Activated T-cell treated with anti-CD3 and anti-CD28 coated beads, Interleukin-2, amount 50 U/mL, for 4 hours (primary cell): ENCODE results near the gene AMBP. TPM values are rescaled to one million over a fixed set of nuclear protein-coding genes. Genes with fewer than 3 reads are reported as not detected.

Source experiments
- ATAC-seq, 2 donors: fragments of 200-7000 bp; cut with Tn5 transposase; one replicate each; pipeline ENCODE4 v1.10.0; 2021
- DNase-seq: peaks from one replicate; pipeline ENCODE4 v3.0.0-alpha.2; 2020
- H3K27me3 Mint-ChIP-seq: one replicate; pipeline ENCODE4 v1.8.0; 2021; ENCODE audit warnings: low read depth, mixed read lengths
- H3K36me3 Mint-ChIP-seq: one replicate; pipeline ENCODE4 v1.8.0; 2022; ENCODE audit warnings: mixed read lengths; ENCODE audit not compliant: insufficient read depth
- H3K4me1 Mint-ChIP-seq: one replicate; pipeline ENCODE4 v1.8.0; 2021; ENCODE audit warnings: low read depth, mixed read lengths
- H3K4me3 Mint-ChIP-seq: one replicate; pipeline ENCODE4 v1.8.0; 2021; ENCODE audit warnings: mild to moderate bottlenecking, moderate library complexity, mixed read lengths
- H3K9me3 Mint-ChIP-seq: one replicate; pipeline ENCODE4 v1.8.0; 2021; ENCODE audit warnings: mixed read lengths
- total RNA-seq, 3 donors: library from RNA; stranded (reverse); gene quantifications; one replicate each; pipeline ENCODE4 v1.2.1, GENCODE V29; 2021

AMBP gene
- total RNA-seq, 3 donors from 2014 or later, result 1.1 to 1.7 (median 1.5) TPM

DNA sequence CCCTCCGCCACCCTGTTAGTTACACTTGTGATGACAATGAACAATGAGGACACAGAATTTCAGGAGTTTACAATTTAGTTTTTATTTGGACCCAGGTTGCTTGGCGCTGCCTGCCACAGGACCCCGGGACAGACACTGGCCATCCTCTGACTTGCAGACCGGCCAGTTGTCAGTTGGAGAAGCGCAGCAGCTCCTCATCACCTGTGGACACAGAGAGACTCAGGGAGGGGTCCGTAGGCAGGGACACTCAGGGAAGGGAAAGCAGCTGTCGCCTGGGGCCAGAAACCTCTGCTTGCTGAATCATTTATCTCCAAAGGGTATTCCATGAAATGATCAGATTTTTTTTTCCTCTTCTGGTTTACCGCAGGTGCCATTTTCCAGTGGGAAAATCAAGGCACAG lies 18.0 kb downstream of the AMBP start:
- H3K4me3 Mint-ChIP-seq, result no peak overlapping the region
- no peaks in the 10 kb centered on the region for H3K36me3 Mint-ChIP-seq

DNA sequence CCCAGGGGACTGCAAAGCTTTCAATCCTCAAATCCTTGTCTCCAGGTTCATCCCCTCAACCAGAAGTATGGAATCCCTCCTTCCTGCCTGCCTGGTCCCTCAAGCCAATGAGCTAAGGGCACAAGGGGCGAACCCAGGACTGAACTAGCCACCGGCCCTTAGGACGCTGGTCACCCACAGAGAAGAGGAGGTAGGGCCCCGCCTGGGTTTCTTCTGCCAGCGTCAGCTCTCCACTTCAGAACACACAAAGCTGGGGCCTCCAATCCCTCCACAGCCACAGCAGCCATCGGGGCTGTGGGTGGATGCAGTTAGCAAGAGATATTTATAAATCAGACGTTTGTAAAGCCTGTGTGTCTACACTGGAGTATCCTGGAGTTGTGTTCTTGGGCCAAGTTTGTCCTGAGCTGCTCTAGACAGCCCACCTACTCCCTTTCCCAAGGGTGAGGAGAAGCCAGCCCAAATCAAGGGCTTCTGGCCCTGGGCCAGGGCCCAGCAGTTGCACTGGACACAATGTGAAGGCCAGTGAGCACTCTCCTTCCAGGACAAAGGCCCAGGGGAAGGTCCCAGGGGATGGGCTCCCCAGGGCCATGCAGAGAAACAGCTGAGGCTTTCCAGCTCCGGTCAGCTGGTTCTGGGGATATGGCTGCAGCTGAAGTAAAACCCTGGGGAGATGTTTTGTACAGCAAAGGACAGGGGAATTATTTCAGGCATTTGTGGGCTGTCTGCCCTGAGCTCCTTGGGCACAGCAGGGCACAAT lies 18.9 kb downstream of the AMBP start:
- ATAC-seq (no peak), DNase-seq (no peak)
- peaks cover 12% of the 10 kb centered on the region for H3K27me3 Mint-ChIP-seq
- H3K4me1 Mint-ChIP-seq, result no peaks in the 10 kb centered on the region
- H3K4me3 Mint-ChIP-seq, result no peak overlapping the region
- H3K9me3 Mint-ChIP-seq, result no peaks in the 10 kb centered on the region
- no peaks in the 10 kb centered on the region for H3K36me3 Mint-ChIP-seq

More for the DNA sequence above, 18.0 kb downstream of the AMBP start:
- H3K9me3 Mint-ChIP-seq, result no peaks in the 10 kb centered on the region
- DNase-seq (no peak), ATAC-seq (no peak)
- H3K27me3 Mint-ChIP-seq, result peaks cover 12% of the 10 kb centered on the region
- no peaks in the 10 kb centered on the region for H3K4me1 Mint-ChIP-seq

DNA sequence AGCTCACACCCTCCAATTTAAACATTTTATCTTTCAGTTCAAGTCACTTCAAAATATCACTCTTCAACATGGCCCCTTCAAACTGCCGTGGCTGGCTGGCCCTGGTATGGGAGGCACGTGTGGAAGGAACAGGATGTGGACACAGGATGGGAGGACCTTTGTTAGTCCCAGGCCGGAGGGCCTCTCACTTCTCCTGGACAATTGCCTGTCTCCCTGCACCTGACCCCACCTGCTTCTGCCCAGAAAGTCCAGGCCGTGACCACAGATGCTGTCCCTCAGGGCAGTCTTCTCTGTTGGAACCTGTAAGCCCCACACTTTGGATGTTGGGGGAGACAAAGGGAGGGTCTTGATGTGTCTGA lies 19.4 kb downstream of the AMBP start:
- H3K27me3 Mint-ChIP-seq, result peaks cover 12% of the 10 kb centered on the region
- no peaks in the 10 kb centered on the region for H3K4me1 Mint-ChIP-seq
- H3K9me3 Mint-ChIP-seq, result no peaks in the 10 kb centered on the region
- no peaks in the 10 kb centered on the region for H3K36me3 Mint-ChIP-seq
- no peak overlapping the region for H3K4me3 Mint-ChIP-seq
- ATAC-seq, result no peak
- DNase-seq, result no peak

DNA sequence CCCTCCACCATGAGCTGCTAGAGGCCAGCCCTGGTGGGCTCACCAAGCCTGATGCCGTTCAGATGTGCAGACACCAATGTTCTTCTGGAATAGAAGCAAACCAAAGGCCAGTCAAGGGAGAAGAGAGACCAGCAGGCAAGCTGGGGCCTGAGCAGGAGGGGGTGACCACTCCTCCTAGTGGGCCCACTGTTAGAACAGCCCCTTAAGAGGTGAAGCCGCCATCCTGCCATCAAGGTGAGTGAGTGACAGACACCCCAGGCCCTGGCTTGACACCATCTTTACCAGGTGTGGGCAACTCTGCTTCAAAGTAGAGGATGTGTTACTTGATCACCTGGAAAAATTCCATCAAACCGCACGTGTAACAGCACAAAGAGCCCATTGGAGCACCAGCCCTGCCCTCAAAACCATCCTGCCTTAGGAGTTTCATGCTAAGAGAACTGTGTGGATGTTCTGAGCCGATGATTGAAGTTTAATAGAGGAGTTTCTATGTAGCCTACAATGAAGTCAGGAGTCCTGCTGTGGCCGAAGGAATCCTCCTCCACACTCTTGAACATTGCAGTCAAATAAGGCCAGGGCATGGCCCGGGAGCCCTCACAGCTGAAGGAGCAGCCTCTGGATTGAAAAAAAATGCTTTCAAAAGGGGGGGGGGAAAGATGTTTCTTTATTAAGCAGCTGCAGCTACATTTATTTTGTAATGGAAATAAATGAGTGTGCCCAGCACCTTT lies 20.8 kb downstream of the AMBP start:
- H3K4me1 Mint-ChIP-seq, result no peaks in the 10 kb centered on the region
- DNase-seq (no peak), ATAC-seq (no peak)
- peaks cover 5% of the 10 kb centered on the region for H3K27me3 Mint-ChIP-seq
- no peaks in the 10 kb centered on the region for H3K36me3 Mint-ChIP-seq
- H3K4me3 Mint-ChIP-seq, result no peak overlapping the region
- no peaks in the 10 kb centered on the region for H3K9me3 Mint-ChIP-seq

DNA sequence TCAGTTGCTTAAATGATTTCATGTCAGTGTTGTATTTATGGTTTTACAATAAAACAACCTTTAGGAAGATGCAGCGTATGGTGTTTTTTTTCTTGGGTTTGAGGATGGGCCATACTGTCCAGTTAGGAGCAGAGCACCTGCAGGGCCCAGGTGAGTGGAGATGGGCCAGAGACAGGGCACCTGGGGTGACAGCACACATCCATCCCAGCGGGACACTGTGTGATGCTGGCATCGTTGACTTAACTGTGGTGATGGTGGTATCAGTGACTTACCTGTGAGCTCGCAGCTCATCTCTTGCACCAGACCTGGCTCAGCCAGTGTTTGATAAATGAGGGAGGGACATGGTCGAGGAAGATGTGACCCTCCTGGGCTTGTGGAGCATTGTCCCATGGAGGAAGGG lies 21.6 kb downstream of the AMBP start:
- H3K4me1 Mint-ChIP-seq, result no peaks in the 10 kb centered on the region
- H3K36me3 Mint-ChIP-seq, result no peaks in the 10 kb centered on the region
- no peaks in the 10 kb centered on the region for H3K9me3 Mint-ChIP-seq
- ATAC-seq (no peak), DNase-seq (no peak)
- no peak overlapping the region for H3K4me3 Mint-ChIP-seq
- H3K27me3 Mint-ChIP-seq, result no peaks in the 10 kb centered on the region

DNA sequence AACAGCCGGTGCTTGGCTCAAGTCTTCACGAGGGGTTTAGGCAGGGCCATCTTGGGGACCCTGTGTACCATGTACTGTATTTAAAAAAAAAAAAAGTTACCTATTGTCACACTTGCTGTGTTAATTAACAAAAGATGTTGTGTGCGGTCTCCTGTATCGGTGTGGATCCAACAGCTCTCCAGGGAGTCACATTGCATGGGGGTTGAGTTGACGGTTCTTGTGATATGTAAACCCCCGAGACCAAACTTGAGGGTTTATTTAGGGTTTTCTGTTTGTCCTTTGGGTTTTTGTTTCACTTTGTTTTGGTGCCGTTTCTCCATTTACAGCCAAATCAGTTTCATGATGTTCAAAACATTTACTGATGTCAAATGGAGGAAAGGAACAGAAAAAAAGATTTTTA lies 22.2 kb downstream of the AMBP start:
- ATAC-seq (no peak), DNase-seq (no peak)
- Mint-ChIP-seq H3K4me3 (no peak overlapping the region), H3K4me1 (no peaks in the 10 kb centered on the region), H3K36me3 (no peaks in the 10 kb centered on the region), H3K9me3 (no peaks in the 10 kb centered on the region), H3K27me3 (no peaks in the 10 kb centered on the region)

DNA sequence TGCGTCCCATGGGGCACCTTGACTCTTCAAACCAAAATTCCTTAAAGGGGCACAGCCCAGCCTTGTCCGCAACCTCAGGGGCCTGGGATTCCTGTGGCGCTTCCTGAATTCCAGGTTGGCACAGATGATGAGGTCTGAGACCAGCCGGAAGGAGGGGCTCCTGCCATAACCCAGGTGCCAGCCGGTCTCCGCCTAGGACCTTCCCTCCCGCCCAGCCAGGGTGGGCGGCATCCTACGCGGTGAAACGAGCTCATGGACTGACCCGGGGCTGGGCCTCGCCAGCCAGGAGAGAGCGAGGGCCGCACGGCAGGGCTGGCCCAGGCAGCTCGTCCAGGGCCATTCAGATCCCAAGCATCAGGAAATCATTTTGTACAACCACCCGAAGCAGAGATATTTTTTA lies 23.0 kb downstream of the AMBP start:
- Mint-ChIP-seq H3K4me1 (no peaks in the 10 kb centered on the region), H3K4me3 (no peak overlapping the region), H3K9me3 (no peaks in the 10 kb centered on the region), H3K36me3 (no peaks in the 10 kb centered on the region), H3K27me3 (peaks cover 3% of the 10 kb centered on the region)
- DNase-seq, result no peak
- ATAC-seq, result no peak

DNA sequence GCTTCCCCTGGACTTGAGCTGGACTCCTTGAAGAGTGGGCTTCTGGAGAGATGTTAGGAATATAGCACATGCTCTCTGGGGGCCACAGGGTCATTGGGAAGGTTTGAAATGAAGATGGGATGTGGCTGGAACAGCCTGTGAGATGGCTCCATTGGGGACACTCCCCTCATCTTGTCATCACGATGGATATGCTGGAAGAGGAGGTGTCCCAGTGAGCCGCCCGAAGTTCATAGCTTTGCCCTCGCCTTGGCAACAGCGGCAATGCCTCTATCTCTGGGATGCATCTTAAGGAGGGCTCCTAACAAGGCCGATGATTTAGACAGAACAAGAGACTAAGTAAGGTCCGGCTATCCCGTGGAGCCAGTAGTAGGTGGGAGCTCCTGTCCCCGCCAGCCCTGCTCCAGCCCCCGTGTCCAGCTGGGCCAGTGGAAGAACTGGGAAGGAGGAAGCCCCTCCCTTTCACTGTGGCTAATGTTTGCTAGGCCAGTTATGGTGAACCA lies 23.9 kb downstream of the AMBP start:
- H3K36me3 Mint-ChIP-seq, result no peaks in the 10 kb centered on the region
- DNase-seq (no peak), ATAC-seq (no peak)
- peaks cover 3% of the 10 kb centered on the region for H3K27me3 Mint-ChIP-seq
- H3K4me1 Mint-ChIP-seq, result no peaks in the 10 kb centered on the region
- no peaks in the 10 kb centered on the region for H3K9me3 Mint-ChIP-seq
- no peak overlapping the region for H3K4me3 Mint-ChIP-seq

GRCh38 chr9:114053246-114054005 lies 24.7 kb downstream of the AMBP start:
- ATAC-seq (no peak), DNase-seq (no peak)
- Mint-ChIP-seq H3K4me1 (no peaks in the 10 kb centered on the region), H3K27me3 (peaks cover 3% of the 10 kb centered on the region), H3K9me3 (no peaks in the 10 kb centered on the region), H3K36me3 (no peaks in the 10 kb centered on the region), H3K4me3 (no peak overlapping the region)

GRCh38 chr9:114051706-114052105 lies 26.4 kb downstream of the AMBP start:
- Mint-ChIP-seq H3K36me3 (no peaks in the 10 kb centered on the region), H3K4me3 (no peak overlapping the region), H3K4me1 (no peaks in the 10 kb centered on the region), H3K9me3 (no peaks in the 10 kb centered on the region), H3K27me3 (peaks cover 6% of the 10 kb centered on the region)
- ATAC-seq (no peak), DNase-seq (no peak)

GRCh38 chr9:114051281-114051680 lies 26.8 kb downstream of the AMBP start:
- no peak overlapping the region for H3K4me3 Mint-ChIP-seq
- H3K9me3 Mint-ChIP-seq, result no peaks in the 10 kb centered on the region
- no peak for ATAC-seq
- no peaks in the 10 kb centered on the region for H3K36me3 Mint-ChIP-seq
- H3K27me3 Mint-ChIP-seq, result peaks cover 6% of the 10 kb centered on the region
- no peak for DNase-seq
- no peaks in the 10 kb centered on the region for H3K4me1 Mint-ChIP-seq

DNA sequence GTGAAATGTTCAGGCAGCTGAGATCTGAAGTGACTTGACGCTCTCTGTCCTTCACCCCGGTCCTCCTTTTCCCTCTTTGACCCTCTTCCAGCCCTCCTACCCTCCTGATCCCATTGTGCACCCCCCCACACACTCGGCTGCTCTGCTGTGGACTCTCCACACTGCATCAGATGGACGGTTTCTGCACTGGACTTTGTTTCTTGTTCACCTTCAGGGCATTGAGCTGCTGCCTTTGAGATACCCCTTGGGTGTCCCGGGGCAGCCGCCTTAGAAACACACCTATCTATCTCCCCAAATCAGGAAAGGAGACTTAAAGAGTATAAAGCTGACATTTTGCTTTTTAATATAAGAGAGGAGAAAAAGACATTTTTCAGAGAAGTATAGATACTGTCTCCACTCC lies 27.5 kb downstream of the AMBP start:
- no peak overlapping the region for H3K4me3 Mint-ChIP-seq
- H3K4me1 Mint-ChIP-seq, result no peaks in the 10 kb centered on the region
- H3K27me3 Mint-ChIP-seq, result peaks cover 6% of the 10 kb centered on the region
- H3K9me3 Mint-ChIP-seq, result no peaks in the 10 kb centered on the region
- no peak for DNase-seq
- no peak for ATAC-seq
- H3K36me3 Mint-ChIP-seq, result no peaks in the 10 kb centered on the region

DNA sequence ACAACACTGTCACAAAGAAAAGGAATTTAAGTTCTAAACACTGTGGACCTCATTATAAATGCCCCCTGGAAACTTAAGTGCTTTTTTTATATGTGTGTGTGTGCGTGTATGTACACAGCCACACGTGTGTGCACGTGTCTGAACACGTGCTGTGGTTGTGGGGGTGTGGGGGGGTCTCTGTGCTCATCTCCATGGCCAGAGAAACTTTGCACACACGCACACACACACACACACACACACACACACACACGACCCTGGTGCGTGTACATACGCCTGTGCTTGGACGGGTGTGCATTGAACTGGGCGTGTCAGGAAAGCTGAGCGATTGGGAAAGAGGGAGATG lies 27.9 kb downstream of the AMBP start:
- no peaks in the 10 kb centered on the region for H3K9me3 Mint-ChIP-seq
- H3K4me3 Mint-ChIP-seq, result no peak overlapping the region
- H3K36me3 Mint-ChIP-seq, result no peaks in the 10 kb centered on the region
- DNase-seq (no peak), ATAC-seq (no peak)
- peaks cover 6% of the 10 kb centered on the region for H3K27me3 Mint-ChIP-seq
- H3K4me1 Mint-ChIP-seq, result no peaks in the 10 kb centered on the region

- DNase-seq, result no peak
- no peaks in the 10 kb centered on the region for H3K9me3 Mint-ChIP-seq
- no peak for ATAC-seq
- H3K4me1 Mint-ChIP-seq, result no peaks in the 10 kb centered on the region
- no peak overlapping the region for H3K4me3 Mint-ChIP-seq
- peaks cover 6% of the 10 kb centered on the region for H3K27me3 Mint-ChIP-seq
- no peaks in the 10 kb centered on the region for H3K36me3 Mint-ChIP-seq
These were observed 28.5 kb downstream of the AMBP start for GRCh38 chr9:114049441-114050225.
